HG03521 (cell line): ENCODE measurements around the gene SCGB1D1.
"Not testable (repeated sequence)": the region's sequence is repeated elsewhere in the genome, so short reads cannot be mapped to it uniquely, and the experiment has no call there.

Experiments
- ATAC-seq: cut with Tn5 transposase; IDR thresholded peaks from one replicate; pipeline ENCODE4 v1.9.1; 2021; ENCODE audit warnings: mild to moderate bottlenecking, moderate library complexity; ENCODE audit not compliant: unreplicated experiment

The SCGB1D1 gene

GRCh38 chr11:62157603-62158002, 32.4 kb upstream of the SCGB1D1 start:
- no peak for ATAC-seq

GRCh38 chr11:62166371-62166770, 23.6 kb upstream of the SCGB1D1 start:
- no peak for ATAC-seq

- ATAC-seq = no peak
Observed at GRCh38 chr11:62169448-62169847, 20.6 kb upstream of the SCGB1D1 start.

GRCh38 chr11:62169935-62170334, 20.1 kb upstream of the SCGB1D1 start:
- ATAC-seq = no peak

- ATAC-seq = no peak
Observed at GRCh38 chr11:62171261-62171723, 18.7 kb upstream of the SCGB1D1 start.

GRCh38 chr11:62172294-62172693, 17.7 kb upstream of the SCGB1D1 start:
- ATAC-seq = no peak

- ATAC-seq = no peak
Observed at GRCh38 chr11:62176766-62177165, 13.2 kb upstream of the SCGB1D1 start.

- no peak for ATAC-seq
Observed at GRCh38 chr11:62179995-62180394, 10.0 kb upstream of the SCGB1D1 start.

GRCh38 chr11:62181097-62181496, 8.9 kb upstream of the SCGB1D1 start:
- no peak for ATAC-seq

- no peak for ATAC-seq
Observed at GRCh38 chr11:62182147-62182891, 7.7 kb upstream of the SCGB1D1 start.

- no peak for ATAC-seq
Observed at GRCh38 chr11:62186195-62186594, 3.8 kb upstream of the SCGB1D1 start.

- no peak for ATAC-seq
Observed at GRCh38 chr11:62193952-62194351, 3.9 kb downstream of the SCGB1D1 start.

GRCh38 chr11:62195010-62195409, 5.0 kb downstream of the SCGB1D1 start:
- ATAC-seq = not testable (repeated sequence)

GRCh38 chr11:62195945-62196344, 5.9 kb downstream of the SCGB1D1 start:
- no peak for ATAC-seq

- not testable (repeated sequence) for ATAC-seq
Observed at GRCh38 chr11:62197400-62197799, 7.4 kb downstream of the SCGB1D1 start.

- ATAC-seq = no peak
Observed at GRCh38 chr11:62201376-62201775, 11.4 kb downstream of the SCGB1D1 start.

- ATAC-seq = no peak
Observed at GRCh38 chr11:62202910-62203309, 12.9 kb downstream of the SCGB1D1 start.

GRCh38 chr11:62204430-62204829, 14.4 kb downstream of the SCGB1D1 start:
- no peak for ATAC-seq

- no peak for ATAC-seq
Observed at GRCh38 chr11:62205441-62205840, 15.4 kb downstream of the SCGB1D1 start.

GRCh38 chr11:62206276-62207066, 16.5 kb downstream of the SCGB1D1 start:
- ATAC-seq = not testable (repeated sequence)

GRCh38 chr11:62208785-62209144, 18.7 kb downstream of the SCGB1D1 start:
- no peak for ATAC-seq

- no peak for ATAC-seq
Observed at GRCh38 chr11:62217191-62217748, 27.3 kb downstream of the SCGB1D1 start.
